H1 (cell line): ENCODE measurements around the gene RPS6KA6. TPM values are rescaled to one million over a fixed set of nuclear protein-coding genes. Genes with fewer than 3 reads are reported as not detected.

Experiments used
- CTCF ChIA-PET: fragments of 300-600 bp; sonication (Branson Sonifier 250); formaldehyde crosslinking; loops from one replicate; lab custom pipeline; 2021; ENCODE audit not compliant: partially characterized antibody; lab: Charles Lee
- POLR2A ChIA-PET: fragments of 300-600 bp; sonication (Branson Sonifier 250); formaldehyde crosslinking; loops from one replicate; lab custom pipeline; 2021; ENCODE audit warnings: inconsistent platforms; ENCODE audit not compliant: partially characterized antibody; lab: Charles Lee
- DNase-seq, 2 experiments: peaks; one replicate each; pipeline versions ENCODE4 v3.0.0 to v3.0.0-alpha.2; 2010 to 2022; ENCODE audit warnings: low spot score in 2 of 2, low read depth in 1 of 2, mixed read lengths in 1 of 2
- FAIRE-seq: peaks from 2 replicates; lab custom pipeline; 2011; peaks lifted over from hg19 to GRCh38; lab: Jason Lieb, UNC
- H2AFZ ChIP-seq: 2 replicates; pipeline ENCODE4 v1.8.1; 2012; ENCODE audit warnings: low read length, inconsistent platforms
- H2AK5ac ChIP-seq: 2 replicates; pipeline ENCODE4 v1.6.1; 2013; ENCODE audit warnings: low read depth, low read length
- H2BK120ac ChIP-seq: replicated peaks from 2 replicates; pipeline ENCODE3; 2013; ENCODE audit warnings: low read depth, low read length, inconsistent platforms
- H2BK12ac ChIP-seq: 2 replicates; pipeline ENCODE4 v1.6.1; 2013; ENCODE audit warnings: low read depth, low read length
- H2BK15ac ChIP-seq: 2 replicates; pipeline ENCODE4 v1.6.1; 2013; ENCODE audit warnings: low read length
- H2BK20ac ChIP-seq: 2 replicates; pipeline ENCODE4 v1.6.1; 2013; ENCODE audit warnings: low read length
- H2BK5ac ChIP-seq: 2 replicates; pipeline ENCODE4 v1.6.1; 2013; ENCODE audit warnings: low read depth, low read length
- H3K14ac ChIP-seq: 2 replicates; pipeline ENCODE4 v1.6.1; 2013; ENCODE audit warnings: inconsistent platforms; ENCODE audit not compliant: insufficient read length
- H3K18ac ChIP-seq: 2 replicates; pipeline ENCODE4 v1.6.1; 2013; ENCODE audit warnings: low read length; ENCODE audit errors: extremely low read depth
- H3K23ac ChIP-seq: 2 replicates; pipeline ENCODE4 v1.6.1; 2013; ENCODE audit warnings: inconsistent platforms; ENCODE audit not compliant: insufficient read length
- H3K23me2 ChIP-seq: 2 replicates; pipeline ENCODE4 v1.6.1; 2013; ENCODE audit warnings: low read depth, low read length
- H3K27ac ChIP-seq: 2 replicates; pipeline ENCODE4 v1.6.1; 2011; ENCODE audit warnings: low read depth, low read length, inconsistent platforms
- H3K27me3 ChIP-seq, 4 experiments: replicated peaks in 1 of 4; 1 replicate in 1 of 4; 2 replicates in 3 of 4; pipeline versions ENCODE4 v1.6.1 to v1.8.1; 2011 to 2013; ENCODE audit warnings: low read length in 3 of 4, mild to moderate bottlenecking in 3 of 4, inconsistent platforms in 2 of 4, mixed read lengths in 2 of 4, moderate library complexity in 1 of 4; ENCODE audit not compliant: control insufficient read depth in 3 of 4, insufficient read depth in 3 of 4; ENCODE audit errors: extremely low read depth in 1 of 4
- H3K36me3 ChIP-seq, 4 experiments: 2 replicates each; pipeline versions ENCODE4 v1.6.1 to v1.8.1; 2011 to 2013; ENCODE audit warnings: mild to moderate bottlenecking in 4 of 4, low read length in 3 of 4, moderate library complexity in 2 of 4, control low read depth in 1 of 4, inconsistent platforms in 1 of 4; ENCODE audit not compliant: insufficient read depth in 4 of 4, control insufficient read depth in 2 of 4
- H3K4ac ChIP-seq: replicated peaks from 2 replicates; pipeline ENCODE3; 2013; ENCODE audit warnings: low read length, low read depth, mixed read lengths, inconsistent platforms; ENCODE audit not compliant: insufficient read length
- H3K4me1 ChIP-seq, 4 experiments: replicated peaks in 1 of 4; 1 replicate in 1 of 4; 2 replicates in 3 of 4; pipeline versions ENCODE4 v1.6.1 to v1.8.1; 2011 to 2013; ENCODE audit warnings: low read length in 3 of 4, inconsistent platforms in 2 of 4, mixed read lengths in 1 of 4; ENCODE audit not compliant: insufficient read depth in 4 of 4, control insufficient read depth in 3 of 4
- H3K4me2 ChIP-seq, 2 experiments: 2 replicates each; pipeline versions ENCODE4 v1.6.1 to v1.8.1; 2011 to 2013; ENCODE audit warnings: low read depth in 2 of 2, low read length in 2 of 2, control low read depth in 1 of 2, inconsistent platforms in 1 of 2, mild to moderate bottlenecking in 1 of 2; ENCODE audit not compliant: insufficient read depth in 1 of 2
- H3K4me3 ChIP-seq, 4 experiments: fragments of 200-600, 300-600 bp in 1 of 4; sonication (generic), shearing (Covaris generic), sonication (Bioruptor Twin) in 1 of 4; 2 replicates each; pipeline versions ENCODE4 v1.5.1 to v1.8.1; 2011 to 2016; ENCODE audit warnings: low read length in 4 of 4, low read depth in 3 of 4, control low read depth in 2 of 4, inconsistent platforms in 2 of 4, mild to moderate bottlenecking in 2 of 4, mixed read lengths in 1 of 4, moderate library complexity in 1 of 4; ENCODE audit not compliant: insufficient read depth in 2 of 4; ENCODE audit errors: extremely low read depth in 1 of 4
- H3K56ac ChIP-seq: replicated peaks from 2 replicates; pipeline ENCODE3; 2013; ENCODE audit warnings: low read depth, mild to moderate bottlenecking, mixed read lengths, low read length, inconsistent platforms; ENCODE audit not compliant: insufficient read length
- H3K79me1 ChIP-seq: 2 replicates; pipeline ENCODE4 v1.6.1; 2013; ENCODE audit warnings: low read depth, low read length, control low read depth
- H3K79me2 ChIP-seq, 2 experiments: 2 replicates each; pipeline versions ENCODE4 v1.6.1 to v1.8.1; 2012 to 2013; ENCODE audit warnings: low read length in 2 of 2, mild to moderate bottlenecking in 2 of 2, inconsistent platforms in 1 of 2; ENCODE audit not compliant: insufficient read depth in 2 of 2, control insufficient read depth in 1 of 2
- H3K9ac ChIP-seq, 4 experiments: replicated peaks in 1 of 4; 1 replicate in 1 of 4; 2 replicates in 3 of 4; pipeline versions ENCODE4 v1.6.1 to v1.8.1; 2011 to 2013; ENCODE audit warnings: low read depth in 3 of 4, low read length in 3 of 4, control low read depth in 2 of 4, mild to moderate bottlenecking in 2 of 4, moderate library complexity in 2 of 4, inconsistent platforms in 1 of 4; ENCODE audit errors: extremely low read depth in 1 of 4
- H3K9me3 ChIP-seq, 2 experiments: 2 replicates each; pipeline versions ENCODE4 v1.6.1 to v1.8.1; 2012 to 2013; ENCODE audit warnings: mild to moderate bottlenecking in 2 of 2, moderate library complexity in 2 of 2, control low read depth in 1 of 2, inconsistent platforms in 1 of 2, low read depth in 1 of 2, low read length in 1 of 2, mixed read lengths in 1 of 2; ENCODE audit not compliant: insufficient read depth in 2 of 2
- H4K20me1 ChIP-seq, 2 experiments: replicated peaks in 1 of 2; 2 replicates each; pipeline versions ENCODE3 to v1.8.1; 2011 to 2013; ENCODE audit warnings: inconsistent platforms in 2 of 2, low read length in 2 of 2, mild to moderate bottlenecking in 1 of 2; ENCODE audit not compliant: insufficient read depth in 2 of 2, control insufficient read depth in 1 of 2
- H4K5ac ChIP-seq: 2 replicates; pipeline ENCODE4 v1.6.1; 2013; ENCODE audit warnings: low read length, low read depth, mixed read lengths, inconsistent platforms; ENCODE audit not compliant: insufficient read length
- H4K8ac ChIP-seq: 2 replicates; pipeline ENCODE4 v1.8.0; 2013; ENCODE audit warnings: mild to moderate bottlenecking, moderate library complexity, low read length, inconsistent platforms; ENCODE audit not compliant: insufficient read depth; ENCODE audit errors: extremely low read depth
- H4K91ac ChIP-seq: replicated peaks from 2 replicates; pipeline ENCODE3; 2013; ENCODE audit warnings: low read length, mixed read lengths, inconsistent platforms; ENCODE audit not compliant: insufficient read length
- ASH2L ChIP-seq: fragments of 200-600, 300-600 bp; sonication (generic); IDR thresholded peaks from one replicate; pipeline ENCODE4 v1.7.1; 2017; ENCODE audit warnings: low read length
- CEBPB ChIP-seq: IDR thresholded peaks from 2 replicates; pipeline ENCODE4 v1.6.1; 2012; ENCODE audit warnings: low read depth, low read length
- KDM4A ChIP-seq: IDR thresholded peaks from one replicate; pipeline ENCODE4 v1.7.1; 2012; ENCODE audit warnings: low read depth, mild to moderate bottlenecking, moderate library complexity, low read length, inconsistent platforms; ENCODE audit not compliant: severe bottlenecking
- NRF1 ChIP-seq: IDR thresholded peaks from 2 replicates; pipeline ENCODE4 v1.6.1; 2011; ENCODE audit warnings: mild to moderate bottlenecking, low read depth, low read length, improper control_type of control experiment
- PHF8 ChIP-seq: fragments of 200-600 bp; sonication (generic); conservative IDR thresholded peaks from 2 replicates; pipeline ENCODE4 v1.7.1; 2012; ENCODE audit warnings: low read depth, mild to moderate bottlenecking, inconsistent platforms, low read length, moderate library complexity
- RAD21 ChIP-seq, 2 experiments: IDR thresholded peaks in 1 of 2; conservative IDR thresholded peaks in 1 of 2; 2 replicates each; pipeline ENCODE4 v1.6.1; 2011; ENCODE audit warnings: low read depth in 2 of 2, low read length in 2 of 2, improper control_type of control experiment in 1 of 2, inconsistent platforms in 1 of 2, mild to moderate bottlenecking in 1 of 2, moderate library complexity in 1 of 2
- RBBP5 ChIP-seq: IDR thresholded peaks from 2 replicates; pipeline ENCODE4 v1.7.1; 2012; ENCODE audit warnings: low read depth, mild to moderate bottlenecking, inconsistent platforms, low read length, moderate library complexity, borderline replicate concordance
- TAF1 ChIP-seq: IDR thresholded peaks from 2 replicates; pipeline ENCODE4 v1.6.1; 2011; ENCODE audit warnings: mild to moderate bottlenecking, low read depth, low read length
- YY1 ChIP-seq: IDR thresholded peaks from 2 replicates; pipeline ENCODE4 v1.6.1; 2011; ENCODE audit warnings: low read depth, mild to moderate bottlenecking, low read length
- WGBS, 2 experiments: shearing (Covaris generic) in 1 of 2; methylation state at CpG; one replicate each; pipeline versions ENCODE4 v1.1.6 to v1.1.7; 2013 to 2015; ENCODE audit warnings: low lambda C conversion rate in 2 of 2, mixed read lengths in 2 of 2, inconsistent platforms in 1 of 2, low coverage in 1 of 2, missing lambda C conversion rate in 1 of 2; ENCODE audit not compliant: insufficient replicate concordance in 2 of 2, insufficient coverage in 1 of 2, insufficient read length in 1 of 2; ENCODE audit errors: extremely low coverage in 1 of 2, missing lambda C conversion rate in 1 of 2; 5-methylcytosine and 5-hydroxymethylcytosine counted together
- long read RNA-seq, 2 experiments: library from RNA in 1 of 2; library from capped mRNA in 1 of 2; stranded (forward); transcript quantifications; one replicate each; pipeline ENCODE4 v2.0.0, GENCODE V29; 2021; ENCODE audit warnings: inconsistent platforms in 1 of 2
- polyA minus RNA-seq, 3 experiments: library from RNA; depleted of rRNA, polyadenylated mRNA; stranded (reverse); fragments of >200 nt; gene quantifications; 1 replicate in 2 of 3; 2 replicates in 1 of 3; pipeline ENCODE4 v1.2.3, GENCODE V29; 2011
- polyA plus RNA-seq, 7 experiments: library from polyadenylated mRNA; depleted of rRNA in 3 of 7; stranded (reverse) in 5 of 7; unstranded in 2 of 7; fragments of >200 nt in 5 of 7; fragments of 200-250 nt in 2 of 7; gene quantifications; 1 replicate in 5 of 7; 2 replicates in 1 of 7; 4 replicates in 1 of 7; pipeline versions ENCODE4 v1.2.1 to v1.2.3, GENCODE V29; 2011 to 2013; ENCODE audit warnings: missing spikeins in 2 of 7, mixed read lengths in 2 of 7
- total RNA-seq: library from RNA; stranded (reverse); fragmentation: NEBNext Ultra II Directional; extraction: Animal tissue kit (Norgen Biotek cat#: 25700); gene quantifications from 2 replicates; pipeline ENCODE4 v1.2.1, GENCODE V29; 2021

The RPS6KA6 gene
- 14.6 and 14.7 TPM in 2 replicates for total RNA-seq
- 1.9 and 3.5 TPM in 2 replicates for polyA plus RNA-seq (2011; rRNA removed)
- 3.9 TPM for polyA plus RNA-seq (2011; cell fraction: cytosol; rRNA removed)
- 4.4 TPM for polyA plus RNA-seq (2011; cell fraction: nucleus; rRNA removed)
- 4.2 to 8.8 TPM (median 5.3 TPM) in 4 replicates for polyA plus RNA-seq (2012, experiment 1 of 2)
- polyA plus RNA-seq (2012, experiment 2 of 2) = 0.42 TPM
- 4.8 TPM for polyA plus RNA-seq (2013, experiment 1 of 2)
- polyA plus RNA-seq (2013, experiment 2 of 2) = 4.7 TPM
- polyA minus RNA-seq (2011; rRNA and poly(A)+ RNA removed) = 9.6 and 12.6 TPM in 2 replicates
- polyA minus RNA-seq (2011; cell fraction: cytosol; rRNA and poly(A)+ RNA removed) = 6.0 TPM
- polyA minus RNA-seq (2011; cell fraction: nucleus; rRNA and poly(A)+ RNA removed) = 12.9 TPM
- long read RNA-seq, experiment 1, partial matches to known transcripts = 3 of 11 reads
- long read RNA-seq, experiment 1, other reads (novel, unspliced or antisense) = 8 of 11 reads
- long read RNA-seq, experiment 2, partial matches to known transcripts = 0 of 1 reads
- long read RNA-seq, experiment 2, other reads (novel, unspliced or antisense) = 0 of 1 reads

DNA sequence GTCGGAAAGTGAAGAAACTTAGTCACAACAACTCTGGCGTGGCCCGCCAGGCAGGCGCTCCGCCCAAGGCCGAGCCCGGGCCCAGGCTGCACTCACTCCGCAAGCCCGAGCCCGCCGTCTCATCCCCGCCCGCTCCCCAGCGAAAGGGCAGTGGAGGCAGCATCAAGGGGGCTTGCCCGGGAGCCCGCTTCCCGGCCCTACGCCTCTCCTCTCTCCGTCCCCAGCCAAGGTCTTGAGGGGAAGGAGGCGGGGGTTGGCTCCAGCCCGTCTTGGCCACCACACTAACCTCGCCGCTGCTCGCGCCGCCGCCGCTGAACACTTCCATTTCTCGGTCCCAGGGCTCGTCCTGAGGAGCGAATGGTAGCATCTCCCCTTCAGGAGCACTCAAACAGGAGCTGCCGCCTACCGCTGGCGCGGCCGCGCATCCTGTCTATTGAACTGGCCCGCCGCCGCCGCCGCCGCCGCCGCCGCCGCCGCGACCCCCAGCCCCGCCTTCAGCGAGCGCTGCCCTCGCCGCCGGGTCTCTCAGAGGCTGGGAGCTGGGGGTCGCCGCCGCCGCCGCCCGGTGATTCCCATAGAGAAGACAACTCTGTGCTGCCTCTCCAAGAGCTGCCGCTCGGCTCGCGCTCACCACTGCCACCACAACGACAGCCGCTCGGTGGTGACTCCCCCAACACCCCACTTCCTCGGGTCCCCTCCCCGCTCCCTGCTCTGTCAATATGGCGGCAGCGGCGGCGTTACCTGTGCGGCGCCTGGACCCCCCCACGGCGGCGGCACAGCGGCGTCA, at the start of gene RPS6KA6:
TSS of gene RPS6KA6 (minus strand) at position 667 of the 787 bp plus-strand sequence. CDS start at position 367, 300 bp downstream.
- H3K9me3 ChIP-seq = no peaks in the 10 kb centered on the region
- no peaks in the 10 kb centered on the region for H3K27me3 ChIP-seq
- H2BK5ac ChIP-seq = no peak within 1 kb of the TSS
- H3K79me2 ChIP-seq = peaks cover 0 to 17% of the 10 kb centered on the region in 2 experiments; a peak in 2 of 4 replicates
- H3K4me2 ChIP-seq = peak within 1 kb of the TSS; percentile 63 to 91
- no peak within 1 kb of the TSS; the same call in 1 of the 2 replicates for H3K18ac ChIP-seq
- 2% methylated on average over 12 of the region's 81 CpGs; no CpG with 5 or more reads in 1 of the 2 experiments for WGBS, 2 experiments
- no peaks in the 10 kb centered on the region for H3K79me1 ChIP-seq
- H2AK5ac ChIP-seq = no peak within 1 kb of the TSS
- H3K27ac ChIP-seq = no peak within 1 kb of the TSS
- no peak within 1 kb of the TSS for H3K23ac ChIP-seq
- no peak within 1 kb of the TSS for H2BK12ac ChIP-seq
- peak within 1 kb of the TSS; percentile 76 for H2AFZ ChIP-seq
- H3K14ac ChIP-seq = no peak within 1 kb of the TSS
- no peak within 1 kb of the TSS for H3K4ac ChIP-seq
- no peak within 1 kb of the TSS for H4K5ac ChIP-seq
- TF ChIP-seq PHF8 (0 out of 2 replicates have a peak, but pooled peaks have one; percentile 21), YY1 (peak; percentile 76), ASH2L (peak; percentile 84), TAF1 (peak; percentile 33; the same call in 1 of the 2 replicates), NRF1 (no peak), KDM4A (peak; percentile 73), CEBPB (no peak), RAD21 (IDR thresholded peaks at IDR 0.05 in 1 of 2, conservative IDR thresholded peaks at IDR 0.05 in 1 of 2; ENCODE audit: low read depth in 2 of 2, low read length in 2 of 2) (no peak), RBBP5 (0 out of 2 replicates have a peak, but pooled peaks have one; percentile 61)
- H3K56ac ChIP-seq = no peak within 1 kb of the TSS
- H2BK120ac ChIP-seq = no peak within 1 kb of the TSS
- peak within 1 kb of the TSS in 1 of 4 experiments; percentile 50; a peak in 3 of 7 replicates for H3K9ac ChIP-seq
- H4K91ac ChIP-seq = peak within 1 kb of the TSS; percentile 65
- H3K4me1 ChIP-seq = no peaks in the 10 kb centered on the region; a peak in 1 of 7 replicates
- peaks cover 2% of the 10 kb centered on the region; the same call in 1 of the 2 replicates for H3K23me2 ChIP-seq
- CTCF ChIA-PET = no interaction called here
- no peak for FAIRE-seq
- no peak within 1 kb of the TSS for H2BK15ac ChIP-seq
- POLR2A ChIA-PET = no interaction called here
- H3K4me3 ChIP-seq = peak within 1 kb of the TSS; percentile 73 to 92 (median 82)
- H2BK20ac ChIP-seq = no peak within 1 kb of the TSS
- no peaks in the 10 kb centered on the region for H4K20me1 ChIP-seq
- H3K36me3 ChIP-seq = no peaks in the 10 kb centered on the region
- peak in 1 of 2 experiments; percentile 61 for DNase-seq
- peak within 1 kb of the TSS; percentile 25; the same call in 1 of the 2 replicates for H4K8ac ChIP-seq
